H1 (cell line): ENCODE data around the gene SYNDIG1. TPM values are rescaled to one million over a fixed set of nuclear protein-coding genes. Genes with fewer than 3 reads are reported as not detected.

ENCODE experiments used
- CTBP2 ChIP-seq: IDR thresholded peaks from 2 replicates; pipeline ENCODE4 v1.7.0; 2011; ENCODE audit warnings: borderline replicate concordance, mild to moderate bottlenecking, moderate library complexity, mixed read lengths, low read length; ENCODE audit not compliant: insufficient read depth, insufficient read length
- EZH2 ChIP-seq: fragments of 200-600 bp; sonication (generic); IDR thresholded peaks from 2 replicates; pipeline ENCODE4 v1.7.1; 2012; ENCODE audit warnings: low read depth, mild to moderate bottlenecking, moderate library complexity, low read length, inconsistent platforms; ENCODE audit not compliant: severe bottlenecking
- GTF2F1 ChIP-seq: IDR thresholded peaks from 2 replicates; pipeline ENCODE4 v1.6.1; 2012; ENCODE audit warnings: low read depth, low read length, improper control_type of control experiment, borderline replicate concordance
- POLR2AphosphoS5 ChIP-seq: IDR thresholded peaks from 2 replicates; pipeline ENCODE4 v1.6.1; 2011; ENCODE audit warnings: low read depth, low read length
- RNF2 ChIP-seq: fragments of 200-900, 300-1000 bp; sonication (generic); IDR thresholded peaks from 2 replicates; pipeline ENCODE4 v1.7.1; 2016; ENCODE audit warnings: borderline replicate concordance, low read depth, mild to moderate bottlenecking, antibody characterized with exemption, low read length; ENCODE audit not compliant: poor library complexity, severe bottlenecking; ENCODE audit errors: missing control alignments
- SUZ12 ChIP-seq: fragments of 200-600 bp; sonication (generic); IDR thresholded peaks from 2 replicates; pipeline ENCODE4 v1.6.1; 2012; ENCODE audit warnings: mild to moderate bottlenecking, inconsistent platforms, low read length, moderate library complexity, mixed read lengths
- polyA plus RNA-seq, 7 experiments: library from polyadenylated mRNA; depleted of rRNA in 3 of 7; stranded (reverse) in 5 of 7; unstranded in 2 of 7; fragments of >200 nt in 5 of 7; fragments of 200-250 nt in 2 of 7; gene quantifications; 1 replicate in 5 of 7; 2 replicates in 1 of 7; 4 replicates in 1 of 7; pipeline versions ENCODE4 v1.2.1 to v1.2.3, GENCODE V29; 2011 to 2013; ENCODE audit warnings: missing spikeins in 2 of 7, mixed read lengths in 2 of 7
- total RNA-seq: library from RNA; stranded (reverse); fragmentation: NEBNext Ultra II Directional; extraction: Animal tissue kit (Norgen Biotek cat#: 25700); gene quantifications from 2 replicates; pipeline ENCODE4 v1.2.1, GENCODE V29; 2021

Gene SYNDIG1
- total and polyA plus RNA-seq, 2 of the 8 experiments (the other 6 are each of a cell fraction or from before 2014, with no cell fraction given): 6.5 to 7.8 TPM

GRCh38 chr20:24690408-24690807 is 221.0 kb downstream of the SYNDIG1 start (continued):
- no peak for TF ChIP-seq EZH2
- no peak for TF ChIP-seq POLR2AphosphoS5
- no peak for TF ChIP-seq GTF2F1
- TF ChIP-seq SUZ12: no peak
- no peak for TF ChIP-seq RNF2
- TF ChIP-seq CTBP2: no peak
- TF ChIP-seq, all 59 proteins: peak for 0
